ENCODE measurements around the gene TRMT10C.
A peak's percentile ranks its signal among the peaks of the same experiment; 100 is the strongest.
"Not testable (repeated sequence)": the region's sequence is repeated elsewhere in the genome, so short reads cannot be mapped to it uniquely, and the experiment has no call there.

Gene TRMT10C

GRCh38 chr3:101548527-101549105 is 13.1 kb upstream of the TRMT10C start:
- DNase-seq (ENCODE audit: low spot score) = no peak

GRCh38 chr3:101549473-101549872 is 12.2 kb upstream of the TRMT10C start:
- no peak for DNase-seq (ENCODE audit: low spot score)

DNA sequence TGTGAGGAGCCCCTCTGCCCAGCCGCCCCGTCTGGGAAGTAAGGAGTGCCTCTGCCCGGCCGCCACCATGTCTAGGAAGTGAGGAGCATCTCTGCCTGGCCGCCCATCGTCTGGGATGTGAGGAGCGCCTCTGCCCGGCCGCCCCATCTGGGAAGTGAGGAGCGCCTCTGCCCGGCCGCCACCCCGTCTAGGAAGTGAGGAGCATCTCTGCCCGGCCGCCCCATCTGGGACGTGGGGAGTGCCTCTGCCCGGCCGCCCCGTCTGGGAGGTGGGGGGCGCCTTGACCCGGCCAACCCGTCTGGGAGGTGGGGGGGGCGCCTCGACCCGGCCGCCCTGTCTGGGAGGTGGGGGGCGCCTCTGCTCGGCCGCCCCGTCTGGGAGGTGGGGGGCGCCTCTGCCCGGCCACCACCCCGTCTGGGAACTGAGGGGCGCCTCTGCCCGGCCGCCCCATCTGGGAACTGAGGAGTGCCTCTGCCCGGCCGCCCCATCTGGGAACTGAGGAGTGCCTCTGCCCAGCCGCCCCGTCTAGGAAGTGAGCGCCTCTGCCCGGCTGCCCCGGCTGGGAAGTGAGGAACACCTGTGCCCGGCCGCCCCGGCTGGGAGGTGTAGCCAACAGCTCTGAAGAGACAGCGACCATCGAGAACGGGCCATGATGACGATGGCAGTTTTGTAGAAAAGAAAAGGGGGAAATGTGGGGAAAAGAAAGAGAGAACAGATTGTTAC is 10.1 kb upstream of the TRMT10C start:
- DNase-seq (ENCODE audit: low spot score) = not testable (repeated sequence)

DNA sequence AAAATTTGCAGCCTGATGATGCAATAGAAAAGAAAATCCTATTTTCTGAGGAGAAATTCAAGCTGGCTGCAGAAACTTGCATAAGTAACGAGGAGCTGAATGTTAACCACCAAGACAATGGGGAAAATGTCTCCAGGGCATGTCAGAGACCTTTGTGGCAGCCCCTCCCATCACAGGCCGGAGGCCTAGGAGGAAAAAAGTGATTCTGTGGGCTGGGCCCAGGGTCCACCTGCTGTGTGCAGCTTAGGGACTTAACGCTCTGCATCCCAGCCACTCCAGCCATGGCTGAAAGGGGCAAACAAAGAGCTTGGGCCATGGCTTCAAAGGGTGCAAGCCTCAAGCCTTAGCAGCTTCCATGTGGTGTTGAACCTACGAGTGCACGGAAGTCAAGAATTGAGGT is 8.3 kb upstream of the TRMT10C start:
- DNase-seq (ENCODE audit: low spot score) = not testable (repeated sequence)

GRCh38 chr3:101556064-101556463 is 5.6 kb upstream of the TRMT10C start:
- no peak for DNase-seq (ENCODE audit: low spot score)

DNA sequence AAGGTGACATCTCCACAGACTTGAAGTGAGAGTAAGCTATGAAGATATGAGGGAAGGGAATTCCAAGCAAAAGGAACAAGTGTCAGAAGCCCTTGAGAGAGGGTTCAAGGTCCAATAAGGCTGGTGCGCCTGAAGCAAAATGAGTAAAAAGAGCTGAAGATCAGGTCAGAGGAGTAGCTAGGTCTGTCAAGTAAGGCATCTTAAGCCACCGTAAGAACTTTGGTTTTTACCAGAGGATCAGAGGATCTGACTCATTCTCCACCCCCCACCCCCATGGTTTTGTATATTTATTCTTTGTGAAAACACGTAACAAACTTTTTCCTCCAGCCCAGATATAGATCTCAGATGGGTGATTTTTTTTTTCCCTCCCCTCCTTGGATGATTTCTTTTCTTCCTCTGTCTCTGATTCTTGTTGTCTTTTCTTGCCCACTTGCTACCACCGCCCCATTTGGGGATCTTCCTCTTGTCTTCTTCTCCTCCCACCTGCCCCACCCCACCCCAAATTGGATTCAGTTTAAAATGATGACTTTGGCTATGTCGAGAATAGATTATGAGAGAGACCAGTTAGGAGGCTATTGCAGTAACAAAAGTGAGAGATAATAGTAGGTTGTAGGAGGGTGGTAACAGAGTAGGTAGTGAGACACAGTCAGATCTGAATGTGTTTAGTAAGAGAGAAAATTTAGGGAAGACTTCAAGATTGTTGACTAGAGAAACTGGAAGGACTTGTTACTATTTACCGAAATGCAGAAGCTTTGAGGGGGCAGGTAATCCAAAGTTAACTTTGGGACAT is 6.1 kb downstream of the TRMT10C start:
- no peak for DNase-seq (ENCODE audit: low spot score)

DNA sequence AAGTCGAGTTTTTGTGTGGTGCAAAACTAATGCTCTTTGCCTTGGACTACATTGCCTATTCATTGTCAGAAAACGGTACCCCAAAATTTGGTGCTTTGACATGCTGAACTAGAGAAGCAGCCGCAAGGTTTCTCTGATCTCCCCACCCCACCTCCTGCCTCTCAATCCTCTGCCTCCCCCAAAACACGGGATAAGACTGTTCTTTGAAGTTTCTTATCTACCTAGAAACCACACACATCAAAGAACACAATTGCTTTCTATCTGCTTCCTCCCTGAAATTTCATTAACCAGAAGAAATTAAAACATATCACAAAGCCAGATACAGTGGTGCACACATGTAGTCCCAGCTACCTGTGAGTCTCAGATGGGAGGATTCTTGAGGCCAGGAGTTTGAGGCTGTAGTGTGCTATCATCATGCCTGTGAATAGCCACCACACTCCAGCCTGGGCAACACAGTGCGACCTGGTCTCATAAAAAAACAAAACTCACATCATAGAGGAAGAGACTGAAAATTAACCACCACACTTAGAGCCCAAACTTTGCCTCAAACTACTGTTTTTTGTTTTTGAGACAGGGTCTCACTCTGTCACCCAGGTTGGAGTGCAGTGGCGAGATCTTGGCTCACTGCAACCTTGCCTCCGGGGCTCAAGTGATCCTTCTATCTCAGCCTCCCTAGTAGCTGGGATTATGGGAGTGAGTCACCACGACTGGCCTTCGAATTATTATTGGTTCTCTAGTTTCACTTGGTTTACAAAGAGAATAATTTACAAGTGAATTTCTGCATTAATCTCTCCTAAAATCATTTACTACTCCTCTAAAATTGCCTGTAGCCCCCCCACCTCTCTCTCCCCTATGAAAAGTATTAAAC is 9.6 kb downstream of the TRMT10C start:
- no peak for DNase-seq (ENCODE audit: low spot score)

DNA sequence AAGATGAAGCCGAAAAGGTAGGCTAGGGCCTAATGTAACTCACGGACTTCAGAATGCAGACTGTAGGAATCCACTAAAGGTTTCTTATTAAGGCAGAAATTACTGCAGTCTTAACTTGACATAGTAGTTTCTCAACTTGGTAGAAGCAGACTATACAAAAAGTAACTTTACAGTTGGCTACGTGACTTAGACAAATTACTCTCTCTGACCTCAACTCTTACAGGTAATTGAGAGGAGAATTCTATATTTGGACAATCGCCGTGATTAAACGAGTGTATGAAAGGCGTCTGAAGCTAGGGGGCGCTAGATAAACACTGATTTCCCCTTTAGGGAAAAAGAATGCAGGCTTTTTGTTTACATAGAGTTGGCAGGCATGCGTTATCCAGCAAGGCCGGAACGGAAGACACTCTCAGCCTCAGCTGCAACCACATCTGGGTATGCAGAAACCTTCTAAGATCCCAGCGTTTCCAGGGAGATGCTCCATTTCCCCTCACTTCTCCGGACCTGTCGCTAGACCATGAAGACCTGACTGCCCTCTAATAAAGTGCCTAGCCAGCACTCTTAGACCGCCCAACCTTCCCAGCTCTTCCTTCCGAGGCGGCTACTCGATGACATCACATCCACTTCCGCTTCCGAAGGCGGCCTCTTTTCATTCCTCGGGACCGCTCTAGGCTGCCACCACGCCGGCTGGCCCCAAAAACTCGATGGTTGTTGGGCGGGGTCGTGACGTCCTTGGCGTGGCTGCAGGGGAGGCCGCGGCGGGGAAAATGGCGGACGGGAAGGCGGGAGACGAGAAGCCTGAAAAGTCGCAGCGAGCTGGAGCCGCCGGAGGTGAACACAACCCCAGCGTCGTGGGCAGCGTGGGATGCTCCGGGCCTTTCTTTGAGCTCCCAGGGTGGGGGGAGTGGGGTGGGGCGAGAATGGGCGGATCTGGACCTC is 12.1 kb downstream of the TRMT10C start, which contains the start of gene PCNP:
TSS of gene PCNP (plus strand) at position 732 of the 939 bp plus-strand sequence. CDS start at position 768, 36 bp downstream.
- peak; percentile 99 for DNase-seq (ENCODE audit: low spot score)

GRCh38 chr3:101574388-101575112 is 12.9 kb downstream of the TRMT10C start:
- DNase-seq (ENCODE audit: low spot score) = peak; percentile 35

- no peak for DNase-seq (ENCODE audit: low spot score)
Measured at GRCh38 chr3:101577286-101577685, 15.6 kb downstream of the TRMT10C start.

GRCh38 chr3:101588616-101589015 is 26.9 kb downstream of the TRMT10C start:
- no peak for DNase-seq (ENCODE audit: low spot score)

DNA sequence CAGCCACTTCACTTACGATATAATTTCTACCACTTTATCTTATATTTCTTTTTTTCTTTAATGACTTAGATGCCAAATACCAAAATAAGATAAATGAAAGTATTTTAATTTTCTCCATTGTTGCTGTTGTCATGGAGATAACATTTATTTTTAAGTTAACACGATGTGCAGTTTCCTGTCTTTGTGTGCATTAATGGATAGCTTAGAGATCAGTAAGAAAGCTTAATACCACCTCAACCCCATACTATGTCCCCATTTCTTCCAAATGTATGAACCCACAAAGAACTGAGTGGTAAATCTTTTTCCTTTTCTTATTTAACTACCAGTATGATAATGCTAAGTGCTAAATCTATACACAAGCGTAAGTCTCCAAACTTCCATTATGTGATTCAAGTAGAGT is 29.4 kb downstream of the TRMT10C start:
- DNase-seq (ENCODE audit: low spot score) = no peak

- peak; percentile 26 for DNase-seq (ENCODE audit: low spot score)
Measured at GRCh38 chr3:101602731-101603130, 41.1 kb downstream of the TRMT10C start.

DNA sequence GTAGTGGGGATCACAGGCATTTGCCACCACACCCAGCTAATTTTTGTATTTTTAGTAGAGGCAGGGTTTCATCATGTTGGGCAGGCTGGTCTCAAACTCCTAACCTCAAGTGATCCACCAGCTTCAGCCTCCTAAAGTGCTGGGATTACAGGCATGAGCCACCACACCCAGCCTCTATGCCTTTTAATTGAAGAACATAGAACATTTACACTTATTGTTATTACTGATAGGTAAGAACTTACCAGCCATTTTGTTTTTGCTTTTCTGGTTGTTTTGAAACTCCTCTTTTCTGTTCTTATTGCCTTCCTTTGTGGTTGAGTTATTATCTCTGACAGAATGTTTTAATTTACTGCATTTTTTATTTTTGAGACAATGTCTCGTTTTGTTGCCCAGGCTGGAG is 41.5 kb downstream of the TRMT10C start:
- no peak for DNase-seq (ENCODE audit: low spot score)

DNA sequence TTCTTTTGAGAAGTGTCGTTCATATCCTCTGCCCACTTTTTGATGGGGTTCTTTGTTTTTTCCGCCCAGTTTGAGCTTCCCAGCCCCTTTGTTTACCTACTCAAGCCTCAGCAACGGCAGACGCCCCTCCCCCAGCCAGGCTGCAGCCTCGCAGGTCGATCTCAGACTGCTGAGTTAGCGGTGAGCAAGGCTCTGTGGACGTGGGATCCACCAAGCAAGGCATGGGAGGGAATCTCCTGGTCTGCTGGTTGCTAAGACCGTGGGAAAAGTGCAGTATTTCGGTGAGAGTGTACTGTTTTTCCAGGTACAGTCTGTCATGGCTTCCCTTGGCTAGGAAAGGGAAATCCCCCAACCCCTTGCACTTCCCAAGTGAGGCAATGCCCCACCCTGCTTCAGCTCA is 43.7 kb downstream of the TRMT10C start:
- DNase-seq (ENCODE audit: low spot score) = not testable (repeated sequence)

- no peak for DNase-seq (ENCODE audit: low spot score)
Measured at GRCh38 chr3:101611023-101611422, 49.4 kb downstream of the TRMT10C start.

- not testable (repeated sequence) for DNase-seq (ENCODE audit: low spot score)
Measured at GRCh38 chr3:101613014-101613413, 51.3 kb downstream of the TRMT10C start.

DNA sequence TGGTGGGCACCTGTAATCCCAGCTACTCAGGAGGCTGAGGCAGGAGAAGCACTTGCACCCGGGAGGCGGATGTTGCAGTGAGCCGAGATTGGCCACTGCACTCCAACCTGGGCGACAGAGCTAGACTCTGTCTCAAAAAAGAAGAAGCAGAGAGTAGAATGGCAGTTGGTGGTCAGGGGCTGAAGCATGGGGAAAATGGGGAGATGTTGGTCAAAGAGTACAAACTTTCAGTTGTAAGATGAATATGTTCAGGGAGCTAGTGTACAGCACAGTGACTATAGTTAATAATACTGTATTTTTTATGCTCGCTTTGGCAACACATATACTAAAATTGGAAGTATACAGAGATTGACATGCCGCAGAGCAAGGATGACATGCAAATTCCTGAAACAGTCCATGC is 53.9 kb downstream of the TRMT10C start:
- no peak for DNase-seq (ENCODE audit: low spot score)

Data from Ammon's horn (tissue), 1 donor.